ENCODE measurements around the gene MPPED2. TPM values are rescaled to one million over a fixed set of nuclear protein-coding genes. Genes with fewer than 3 reads are reported as not detected.

The MPPED2 gene
- total RNA-seq, 1 experiment from 2014 or later: not detected

DNA sequence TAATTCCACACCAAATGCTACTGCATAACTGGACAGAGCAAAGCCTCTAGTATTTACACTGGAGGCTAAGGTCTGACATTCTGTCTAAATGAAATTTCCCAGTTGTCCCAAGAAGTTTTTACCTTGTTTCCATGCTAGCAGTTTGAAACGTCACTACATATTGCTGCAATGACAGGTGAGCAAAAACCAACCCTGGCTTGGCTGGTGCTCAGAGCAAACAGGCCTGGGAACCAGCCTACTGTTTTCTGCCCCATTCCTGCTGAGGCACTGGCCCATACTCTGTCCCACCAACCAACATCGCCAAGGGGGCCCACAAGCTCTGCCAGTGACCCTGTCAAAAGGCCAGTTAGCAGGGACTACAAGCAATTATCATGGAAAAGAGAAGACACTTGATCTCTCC, 131.1 kb downstream of the MPPED2 start:
- DNase-seq (ENCODE audit: low read depth): no peak

DNA sequence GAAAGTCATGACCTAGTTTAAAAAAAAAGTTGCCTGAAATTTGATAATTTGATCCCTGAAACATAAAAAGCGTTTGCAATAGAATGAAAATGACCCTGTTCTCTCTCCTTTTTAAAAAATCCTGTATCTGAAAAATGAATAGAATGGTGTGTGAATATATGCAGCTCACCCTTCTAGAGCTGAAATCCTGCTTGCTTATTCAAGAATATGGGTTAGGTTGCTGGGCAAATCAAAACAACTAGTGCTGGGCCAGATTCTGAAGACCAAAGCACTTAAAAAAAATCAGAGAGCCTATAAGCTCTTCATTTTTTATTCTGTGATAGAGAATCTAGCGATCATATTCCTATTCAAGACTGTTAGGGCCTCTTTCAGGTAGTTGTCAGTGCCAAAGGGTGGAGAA, 131.6 kb downstream of the MPPED2 start:
- no peak for DNase-seq (ENCODE audit: low read depth)

DNA sequence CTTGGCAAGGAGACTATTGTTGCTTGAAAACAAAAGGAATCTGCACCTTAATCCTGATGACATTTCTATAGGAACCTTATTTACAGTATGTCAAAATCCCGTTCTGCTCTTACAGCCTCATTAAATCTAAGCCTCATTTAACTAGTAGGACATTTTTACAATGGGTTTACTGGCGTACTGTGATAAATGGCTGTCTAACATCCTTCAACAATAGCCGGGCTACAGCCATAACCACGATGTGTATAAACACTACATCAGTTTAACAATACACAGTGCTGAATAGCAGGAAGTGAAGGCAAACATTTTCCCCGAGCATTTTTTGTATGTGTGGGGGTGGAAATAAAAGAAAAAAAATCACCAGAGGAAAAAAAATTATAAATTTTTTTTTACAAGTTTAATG, 132.0 kb downstream of the MPPED2 start:
- DNase-seq (ENCODE audit: low read depth): no peak

DNA sequence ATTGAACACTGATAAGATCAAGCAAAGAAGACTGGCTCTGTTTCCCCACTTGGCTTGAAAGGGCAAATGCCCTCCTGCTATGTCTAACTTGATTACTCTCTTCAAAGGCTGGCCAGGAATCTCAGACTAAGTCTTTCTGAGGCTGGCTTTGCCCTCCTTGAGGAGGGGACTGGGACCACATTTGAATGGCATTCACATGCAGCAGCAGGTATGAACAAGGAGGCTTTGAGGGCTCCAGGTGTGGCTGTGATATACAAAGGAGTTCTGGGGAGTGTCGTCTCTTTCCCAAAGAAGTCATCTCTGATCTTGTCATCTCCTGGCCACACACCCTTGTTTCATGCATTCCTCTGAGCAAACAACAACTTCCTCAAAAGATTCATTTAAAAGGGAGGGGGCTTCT, 132.4 kb downstream of the MPPED2 start:
- DNase-seq (ENCODE audit: low read depth): no peak

DNA sequence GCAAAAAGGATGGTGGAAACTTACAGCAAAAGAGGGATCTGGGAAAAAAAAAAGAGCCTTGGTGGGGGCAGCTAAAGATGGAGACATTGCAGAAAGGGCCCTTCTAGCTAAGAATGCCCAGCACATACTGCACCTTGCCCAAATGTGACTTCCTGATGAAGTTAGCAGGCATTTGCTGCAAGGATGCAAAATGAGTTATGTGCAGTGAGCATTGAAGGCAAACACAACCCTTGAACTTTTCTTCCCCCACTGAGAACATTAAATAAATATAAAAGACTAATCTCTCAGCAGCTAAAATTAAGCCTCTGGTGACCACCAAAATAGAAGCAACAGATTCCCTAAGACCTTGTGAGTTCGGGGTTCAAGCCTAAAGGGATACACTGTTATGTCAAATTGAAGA, 133.3 kb downstream of the MPPED2 start:
- DNase-seq (ENCODE audit: low read depth): no peak

DNA sequence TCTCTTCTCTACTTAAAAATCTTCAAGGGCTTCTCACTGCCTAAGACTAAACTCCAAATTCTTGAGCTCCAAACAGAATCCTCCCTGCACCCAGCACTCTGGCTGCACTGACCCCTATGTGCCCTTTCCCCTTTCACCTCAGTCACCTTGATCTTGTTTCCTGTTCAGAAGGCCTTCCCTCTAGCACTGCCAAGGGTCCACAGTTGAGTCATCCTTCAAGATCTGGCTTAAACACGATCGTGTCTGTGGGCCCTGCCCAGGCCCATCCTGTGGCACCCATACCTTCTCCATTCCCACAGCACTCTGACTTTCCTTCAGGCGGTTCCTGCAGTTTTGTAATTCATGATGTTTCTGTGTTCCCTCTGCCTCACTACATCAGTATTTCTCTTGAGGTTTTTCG, 134.0 kb downstream of the MPPED2 start:
- no peak for DNase-seq (ENCODE audit: low read depth)

DNA sequence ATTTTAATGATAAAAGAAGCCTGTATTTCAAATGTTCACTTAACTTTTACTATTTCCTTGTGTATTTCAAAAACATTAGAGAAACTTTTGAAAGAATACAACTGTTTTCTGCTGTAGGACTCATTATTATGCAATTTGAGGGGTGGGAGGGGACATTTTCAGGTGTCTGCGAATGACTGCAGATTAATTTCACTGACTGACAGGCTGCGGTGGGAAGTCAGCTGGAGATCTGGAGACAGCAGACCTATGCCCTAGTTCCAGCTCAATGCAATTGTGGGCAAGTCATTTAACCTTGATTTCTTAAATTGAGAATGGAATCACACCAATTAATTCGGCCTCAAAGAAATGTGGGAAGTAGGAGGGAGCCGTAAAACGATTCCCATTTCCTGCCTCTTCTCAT, 134.5 kb downstream of the MPPED2 start:
- DNase-seq (ENCODE audit: low read depth): no peak

DNA sequence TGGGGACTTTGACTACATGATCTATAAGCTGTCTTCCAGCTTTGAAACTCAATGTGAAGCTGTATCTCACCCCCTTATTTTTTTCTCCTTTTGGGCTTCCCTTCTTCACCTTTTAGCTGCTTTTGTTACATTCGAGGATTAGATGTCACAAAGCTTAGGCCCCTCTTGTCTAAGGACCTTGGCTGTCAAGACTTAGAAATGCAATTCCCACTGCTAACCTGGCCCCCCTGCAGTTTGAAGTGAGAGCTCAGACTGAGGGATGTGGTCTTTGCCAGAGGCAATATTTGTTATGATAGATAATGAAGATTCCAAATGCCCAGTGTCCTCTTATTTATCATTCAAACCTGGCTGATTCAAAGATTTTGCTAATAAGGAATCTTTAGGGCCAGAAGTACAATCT, 135.0 kb downstream of the MPPED2 start:
- DNase-seq (ENCODE audit: low read depth): no peak

DNA sequence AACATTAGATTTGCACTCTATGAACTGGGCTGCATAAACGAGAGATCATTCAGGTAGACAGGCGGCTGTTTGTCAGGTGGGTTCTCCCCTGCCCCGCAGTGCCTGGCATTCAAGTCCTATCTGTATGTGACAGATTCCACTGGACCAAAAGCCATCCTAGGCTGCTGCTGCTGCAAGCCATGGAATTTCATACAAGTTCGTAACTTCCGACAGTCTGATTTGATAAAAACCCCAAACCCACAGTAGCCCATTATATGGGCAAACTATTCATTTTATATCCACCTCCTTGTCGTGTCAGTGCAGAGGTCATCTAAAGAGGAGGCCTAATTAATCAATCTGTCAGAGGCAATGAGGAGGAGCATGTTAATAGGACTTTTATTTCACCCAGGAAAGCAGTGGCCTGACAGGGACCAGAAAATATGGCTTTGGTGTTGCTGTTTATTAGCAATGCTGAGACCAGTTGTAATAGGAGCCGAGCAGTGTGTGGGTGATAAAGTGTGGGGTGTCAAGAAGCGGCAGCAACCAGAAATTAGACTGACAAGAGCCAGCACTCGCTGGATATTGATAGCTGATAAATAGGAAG, 139.0 kb downstream of the MPPED2 start:
- no peak for DNase-seq (ENCODE audit: low read depth)

DNA sequence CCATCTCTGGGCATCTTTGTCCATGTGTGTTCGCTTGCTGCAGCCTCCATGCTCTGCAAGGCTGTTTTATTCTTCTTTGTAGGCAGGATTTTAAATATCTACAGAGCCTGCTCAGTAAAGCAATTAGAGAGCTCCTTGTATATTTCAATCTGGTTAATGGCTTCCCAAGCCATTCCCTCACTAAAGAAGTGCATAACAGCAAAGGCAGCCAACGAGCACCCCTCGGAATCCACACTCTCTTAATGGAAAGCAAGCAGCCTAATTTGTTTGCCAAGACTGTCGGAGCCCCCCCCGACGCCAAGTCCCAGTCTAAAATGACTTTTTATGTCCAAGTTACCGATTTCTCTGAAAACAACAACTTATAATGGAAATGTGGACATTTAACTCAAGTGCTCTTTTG, 139.6 kb downstream of the MPPED2 start:
- no peak for DNase-seq (ENCODE audit: low read depth)

DNA sequence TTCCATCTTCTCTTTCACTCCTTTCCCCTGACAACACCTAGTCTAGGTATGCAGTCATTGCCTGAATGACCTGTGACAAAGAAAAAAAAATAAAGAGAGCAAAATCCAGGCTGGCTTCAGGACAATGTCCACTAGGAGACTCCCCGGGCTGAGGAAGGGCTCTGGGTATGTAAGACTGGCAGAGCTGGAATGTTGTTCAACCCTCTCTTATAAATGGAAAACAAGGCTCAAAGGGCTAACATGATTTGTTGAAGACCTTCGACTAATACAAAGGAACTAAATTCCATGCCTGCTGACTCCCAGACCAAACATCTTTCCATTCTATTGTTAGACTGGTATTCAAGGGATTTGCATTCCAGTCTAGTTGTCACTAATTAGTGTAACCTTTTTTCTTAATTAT, 141.1 kb downstream of the MPPED2 start:
- no peak for DNase-seq (ENCODE audit: low read depth)

DNA sequence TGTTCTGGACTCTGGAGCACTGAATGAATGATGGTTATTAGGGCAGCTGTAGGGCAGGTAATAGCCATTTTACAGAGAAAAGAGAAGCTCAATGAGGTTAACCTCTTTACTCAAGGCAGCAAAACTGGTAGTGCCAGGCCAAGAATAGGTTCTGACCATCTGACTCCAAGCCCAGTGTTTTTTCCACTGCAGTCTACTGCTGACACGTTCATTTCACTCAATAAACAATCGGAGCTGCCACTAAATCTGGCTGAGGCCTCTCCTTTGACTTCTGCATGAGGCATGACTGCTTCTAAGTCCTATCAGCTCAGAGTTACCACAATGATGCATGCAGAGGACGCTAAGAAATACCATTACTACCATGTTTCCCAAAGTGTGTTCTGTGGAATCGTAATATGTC, 145.6 kb downstream of the MPPED2 start:
- DNase-seq (ENCODE audit: low read depth): no peak

DNA sequence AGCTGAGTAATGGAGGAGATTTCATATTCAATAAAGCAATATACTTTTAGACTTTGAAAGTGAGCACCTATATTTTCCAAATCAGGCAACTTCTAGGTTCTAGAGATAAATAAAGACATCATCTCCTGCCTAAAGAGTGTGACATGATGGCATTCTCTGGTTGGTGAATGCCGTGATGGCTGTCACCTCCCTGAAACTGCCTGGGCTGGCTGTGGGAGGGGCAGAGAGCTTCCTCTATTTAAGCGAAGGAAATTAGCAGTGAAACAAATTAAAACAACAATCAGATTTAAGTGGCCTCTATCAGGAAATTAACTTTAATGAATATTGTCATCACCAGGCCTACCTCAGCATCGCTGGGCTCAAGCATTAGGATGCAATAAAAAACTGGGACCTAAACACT, 149.4 kb downstream of the MPPED2 start:
- no peak for DNase-seq (ENCODE audit: low read depth)

DNA sequence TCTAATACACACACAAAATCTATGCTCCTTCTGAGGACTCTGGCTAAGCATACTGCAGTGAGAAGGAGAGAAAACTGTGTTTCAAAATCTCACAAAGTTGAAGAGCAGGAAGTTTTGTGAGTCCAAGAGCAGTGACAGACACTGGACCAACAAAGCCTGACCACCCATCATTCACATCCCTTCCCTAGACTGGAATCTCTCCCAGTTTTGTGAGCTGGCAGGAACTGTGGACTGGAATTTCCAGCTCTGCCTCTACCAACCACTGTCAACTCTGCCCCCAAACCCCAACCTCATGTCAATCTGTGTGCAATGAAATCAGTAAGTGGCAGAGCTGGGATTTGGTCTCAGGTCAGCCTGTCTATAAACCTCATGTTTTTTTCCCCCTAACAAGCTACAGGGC, 150.7 kb downstream of the MPPED2 start:
- DNase-seq (ENCODE audit: low read depth): no peak

DNA sequence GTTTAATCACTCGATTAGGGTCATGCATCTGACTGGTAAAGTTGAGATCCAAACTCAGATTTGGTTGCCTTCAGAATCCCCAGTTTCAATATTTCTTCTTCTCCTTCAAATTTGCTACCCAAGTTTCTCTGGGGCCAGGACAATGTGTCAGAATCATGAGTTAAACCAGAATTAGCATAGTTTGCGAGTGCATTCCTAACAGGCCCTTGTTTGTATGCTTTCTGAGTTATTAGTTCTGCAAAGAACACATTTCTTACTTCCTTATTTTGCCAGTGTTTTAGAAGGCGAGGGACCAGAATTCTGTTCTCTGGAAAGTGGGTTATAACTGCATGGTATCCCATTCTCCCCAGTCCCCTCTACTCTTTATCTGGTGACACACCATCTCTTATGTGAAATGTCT, 151.3 kb downstream of the MPPED2 start:
- DNase-seq (ENCODE audit: low read depth): no peak

DNA sequence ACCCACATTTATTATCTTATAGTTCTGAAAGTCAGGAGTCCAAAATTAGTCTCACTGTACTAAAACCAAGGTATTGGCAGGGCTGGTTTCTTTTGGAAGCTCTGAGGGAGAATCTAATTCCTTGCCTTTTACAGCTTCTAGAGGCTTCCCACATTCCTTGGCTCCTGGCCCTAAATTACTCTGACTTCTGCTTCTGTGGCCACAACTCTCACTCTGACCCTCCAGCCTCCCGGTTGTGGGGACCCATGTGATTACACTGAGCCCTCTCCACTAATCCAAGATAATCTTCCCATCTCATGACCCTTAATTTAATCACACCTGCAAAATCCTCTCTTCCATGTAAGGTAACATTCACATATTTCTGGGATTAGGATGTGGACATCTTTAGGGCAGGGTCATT, 152.3 kb downstream of the MPPED2 start:
- DNase-seq (ENCODE audit: low read depth): no peak

DNA sequence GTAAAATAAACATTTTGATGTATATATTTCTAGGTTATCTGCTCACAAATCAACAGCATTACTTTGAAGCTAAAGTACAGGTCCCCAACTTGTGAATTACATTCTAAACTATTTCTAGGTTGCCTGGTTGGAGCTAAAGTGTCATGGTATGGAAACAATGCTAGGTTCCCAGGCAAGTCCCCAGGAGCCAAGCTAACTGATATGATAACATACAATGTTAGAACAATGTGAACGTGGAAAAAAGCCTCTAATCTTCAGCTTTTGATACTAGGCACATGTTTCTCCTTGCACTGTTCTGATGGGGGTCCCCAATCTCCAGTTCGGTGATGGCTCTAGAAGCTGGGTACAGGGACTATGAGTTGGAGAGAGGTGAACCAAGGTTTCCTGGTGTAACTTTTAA, 153.4 kb downstream of the MPPED2 start:
- no peak for DNase-seq (ENCODE audit: low read depth)

DNA sequence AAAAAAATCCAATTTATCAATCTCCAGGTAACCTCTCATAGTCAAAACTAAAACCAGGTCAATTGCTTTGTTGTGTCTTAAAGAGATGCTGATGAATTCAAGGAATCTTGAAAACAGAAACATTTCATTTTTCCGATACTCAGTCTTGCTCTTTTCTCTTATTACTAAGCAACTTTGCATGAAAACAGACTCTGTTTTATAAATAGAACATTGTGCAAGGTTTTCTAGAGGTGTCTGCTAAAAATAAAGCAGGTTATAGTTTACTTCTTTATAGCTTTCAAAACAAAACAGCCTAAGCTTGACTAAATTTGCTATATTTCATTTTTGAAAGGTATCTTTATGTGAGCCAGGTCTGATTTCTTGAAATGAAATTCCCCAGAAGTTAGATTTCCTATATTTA, 154.0 kb downstream of the MPPED2 start:
- DNase-seq (ENCODE audit: low read depth): no peak

DNA sequence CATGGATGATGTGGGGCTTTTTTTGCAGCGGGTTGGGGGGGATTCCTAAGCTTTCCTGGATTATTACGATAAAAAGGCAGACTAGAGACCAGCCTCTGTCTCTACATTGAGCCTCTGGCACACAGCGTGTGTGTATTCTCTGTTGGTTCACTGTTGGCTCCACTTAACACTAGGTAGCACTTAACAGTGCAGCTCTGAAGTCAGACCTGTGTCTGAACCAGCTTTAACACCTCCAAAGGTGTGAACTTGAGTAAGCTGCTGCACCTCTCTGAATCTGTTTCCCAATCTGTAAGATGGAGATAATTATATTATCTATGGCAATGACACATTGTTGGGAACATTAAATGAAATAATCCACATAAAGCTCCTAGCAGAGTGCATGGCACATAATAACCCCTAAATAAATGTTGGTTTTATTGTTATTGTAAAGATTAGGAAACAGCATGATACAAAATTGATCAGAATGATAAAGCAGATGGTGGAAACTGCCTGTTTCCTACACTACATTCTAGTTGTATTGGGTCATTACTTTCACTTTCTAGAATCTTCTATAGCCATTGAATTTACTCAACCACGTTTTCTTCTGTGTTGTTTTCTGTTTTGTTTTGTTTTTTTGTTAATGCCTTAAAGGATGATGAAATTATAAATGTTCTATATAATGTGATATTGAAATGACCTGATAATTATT, 154.9 kb downstream of the MPPED2 start:
- no peak for DNase-seq (ENCODE audit: low read depth)

DNA sequence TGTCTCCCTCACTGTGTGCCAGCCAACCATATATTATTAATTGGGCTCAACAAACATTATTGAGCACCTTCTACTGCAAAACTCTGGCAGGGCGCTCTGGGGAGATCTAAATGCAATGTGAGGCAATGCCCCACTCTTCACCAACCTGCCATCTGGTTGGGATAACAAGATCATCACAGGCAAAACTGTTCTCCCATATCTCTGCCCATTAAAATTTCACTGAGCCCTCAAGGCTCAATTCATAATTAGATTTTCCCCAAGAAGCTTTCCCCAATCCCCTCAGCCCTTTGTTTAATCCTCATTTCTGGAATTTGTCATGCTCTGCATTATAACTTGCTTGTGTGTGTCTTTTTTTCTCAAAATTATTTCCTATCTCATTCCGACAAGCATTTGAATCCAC, 156.6 kb downstream of the MPPED2 start:
- DNase-seq (ENCODE audit: low read depth): no peak

DNA sequence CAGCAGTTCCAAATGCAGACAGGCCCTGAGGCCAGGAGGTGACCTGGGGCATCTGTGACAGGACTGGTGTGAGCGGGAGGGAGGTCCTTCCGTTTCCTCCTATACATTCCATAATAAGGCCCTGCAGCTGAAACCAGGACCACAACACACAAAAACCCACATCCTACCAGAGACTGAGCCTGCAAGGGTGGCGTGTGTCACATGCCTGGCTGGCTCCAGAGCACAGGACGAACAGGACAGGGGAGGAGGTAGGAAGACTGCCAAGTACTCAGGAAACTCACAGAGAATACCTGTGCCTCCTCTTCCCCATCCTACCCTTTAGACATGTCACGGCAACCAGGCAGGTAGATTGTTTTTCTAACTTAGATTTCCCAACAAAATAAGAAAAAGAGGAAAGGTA, 159.4 kb downstream of the MPPED2 start:
- no peak for DNase-seq (ENCODE audit: low read depth)

DNA sequence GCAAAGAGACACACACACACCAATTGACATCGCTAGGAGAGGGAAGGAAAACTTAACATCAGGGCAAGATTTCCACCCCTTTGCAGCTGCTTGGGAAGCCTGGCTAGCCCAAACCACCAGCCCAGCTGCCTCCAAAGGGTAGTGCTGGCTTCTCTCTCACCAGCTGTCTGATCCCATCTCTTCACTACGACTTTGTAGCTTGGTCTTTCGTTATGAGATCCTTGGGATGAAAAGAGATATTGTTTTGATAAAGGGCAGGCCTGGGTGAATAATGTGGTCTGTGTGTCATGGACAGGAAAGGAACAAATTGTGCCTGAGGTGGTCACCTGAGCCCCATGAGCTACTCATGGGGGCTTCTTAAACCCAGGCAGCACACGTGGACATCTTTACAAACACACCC, 161.3 kb downstream of the MPPED2 start:
- peak; percentile 6 for DNase-seq (ENCODE audit: low read depth)

DNA sequence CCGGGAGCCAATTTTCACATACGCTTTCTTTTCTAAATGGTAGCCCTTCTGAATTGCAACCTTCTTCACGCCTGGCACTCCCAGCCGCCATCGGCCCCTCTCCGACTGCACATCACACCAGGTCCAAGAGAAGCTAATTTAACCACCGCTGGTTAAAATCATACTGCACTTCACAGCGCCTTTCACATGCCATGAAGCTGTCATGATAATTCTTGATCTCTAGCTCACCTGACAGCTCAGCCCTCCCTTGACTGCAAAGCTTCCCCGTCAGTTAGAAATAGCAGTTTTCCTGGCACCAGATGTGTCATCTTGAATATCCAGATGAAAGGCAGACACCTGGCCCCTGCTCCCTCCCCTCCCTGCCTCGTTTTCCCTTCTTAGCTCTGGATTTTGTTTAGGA, 161.8 kb downstream of the MPPED2 start:
- no peak for DNase-seq (ENCODE audit: low read depth)

DNA sequence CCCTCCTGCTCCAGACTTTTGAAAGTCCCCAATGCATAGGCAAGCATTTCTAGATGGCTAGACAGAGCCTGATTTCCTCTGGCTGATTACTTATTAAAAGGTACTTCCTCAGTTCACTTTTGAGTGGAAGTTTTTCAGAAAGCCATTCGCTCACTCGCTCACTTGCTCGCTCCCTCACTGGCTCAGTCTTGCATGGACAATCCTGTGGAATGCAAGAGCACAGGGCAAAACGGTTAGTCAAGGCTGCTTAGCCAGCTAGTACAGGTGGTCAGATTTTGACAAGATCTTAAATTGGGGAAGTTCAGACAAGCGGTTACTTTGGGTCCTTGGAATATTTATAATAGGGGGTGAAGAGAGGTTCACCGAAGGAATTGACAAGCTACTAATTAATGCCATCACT, 162.3 kb downstream of the MPPED2 start:
- DNase-seq (ENCODE audit: low read depth): no peak
